ENCODE measurements around the gene TAF1C.
"Not testable (repeated sequence)": the region's sequence is repeated elsewhere in the genome, so short reads cannot be mapped to it uniquely, and the experiment has no call there.

Gene TAF1C

DNA sequence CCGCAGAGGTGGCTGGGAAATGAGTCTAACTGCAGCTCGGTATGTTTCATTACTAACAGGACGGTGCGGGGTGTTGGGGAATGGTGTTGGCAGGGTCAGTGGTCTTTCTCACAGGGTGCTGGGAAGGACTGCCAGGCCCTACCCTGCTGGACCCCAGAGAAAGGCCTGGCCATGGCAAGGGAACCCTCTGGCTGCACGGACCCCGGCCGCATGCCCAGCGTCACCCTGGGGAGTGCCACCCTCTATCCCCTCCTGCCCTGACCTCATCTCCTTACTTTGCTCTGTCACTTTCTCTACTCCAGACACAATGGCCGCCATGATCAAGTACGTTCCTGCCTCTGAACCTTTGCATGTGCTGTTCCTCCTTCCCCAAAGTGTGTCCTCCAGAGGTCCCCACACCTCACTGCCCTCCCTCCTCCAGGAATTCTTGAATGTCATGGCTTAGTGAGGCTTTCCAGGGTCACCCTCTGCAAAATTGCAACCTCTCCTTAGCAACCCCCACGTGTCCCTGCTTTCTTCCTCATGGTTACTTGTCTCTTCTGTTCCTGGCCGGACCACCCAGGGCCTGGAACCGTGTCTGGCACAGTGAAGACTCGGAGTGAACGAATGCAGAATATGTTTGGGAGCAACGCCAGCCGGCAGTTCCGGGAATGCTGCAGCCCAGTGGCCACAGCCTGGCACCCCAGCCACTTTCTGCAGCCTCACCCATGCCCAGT lies 19.3 kb upstream of the TAF1C start:
- H3K4me2 ChIP-seq (ENCODE audit: insufficient read depth, low read length): no peak overlapping the region
- no peaks in the 10 kb centered on the region for H3K9me3 ChIP-seq (ENCODE audit: insufficient read depth, low read length, severe bottlenecking)
- no peaks in the 10 kb centered on the region for H3K36me3 ChIP-seq (ENCODE audit: insufficient read depth, low read length)
- no peaks in the 10 kb centered on the region for H3K79me2 ChIP-seq (ENCODE audit: insufficient read depth, low read length)
- no peaks in the 10 kb centered on the region for H3K27me3 ChIP-seq (ENCODE audit: insufficient read depth, low read length, poor library complexity)
- H3K4me3 ChIP-seq (ENCODE audit: low read depth in 1 of 2, low read length in 2 of 2): no peak overlapping the region
- H2AFZ ChIP-seq (ENCODE audit: low read depth, low read length): no peak overlapping the region
- ATAC-seq (ENCODE audit: insufficient read depth, low read depth): no peak
- DNase-seq: no peak
- no peak overlapping the region for H3K27ac ChIP-seq (ENCODE audit: low read length)
- TF ChIP-seq, protein P1, sequence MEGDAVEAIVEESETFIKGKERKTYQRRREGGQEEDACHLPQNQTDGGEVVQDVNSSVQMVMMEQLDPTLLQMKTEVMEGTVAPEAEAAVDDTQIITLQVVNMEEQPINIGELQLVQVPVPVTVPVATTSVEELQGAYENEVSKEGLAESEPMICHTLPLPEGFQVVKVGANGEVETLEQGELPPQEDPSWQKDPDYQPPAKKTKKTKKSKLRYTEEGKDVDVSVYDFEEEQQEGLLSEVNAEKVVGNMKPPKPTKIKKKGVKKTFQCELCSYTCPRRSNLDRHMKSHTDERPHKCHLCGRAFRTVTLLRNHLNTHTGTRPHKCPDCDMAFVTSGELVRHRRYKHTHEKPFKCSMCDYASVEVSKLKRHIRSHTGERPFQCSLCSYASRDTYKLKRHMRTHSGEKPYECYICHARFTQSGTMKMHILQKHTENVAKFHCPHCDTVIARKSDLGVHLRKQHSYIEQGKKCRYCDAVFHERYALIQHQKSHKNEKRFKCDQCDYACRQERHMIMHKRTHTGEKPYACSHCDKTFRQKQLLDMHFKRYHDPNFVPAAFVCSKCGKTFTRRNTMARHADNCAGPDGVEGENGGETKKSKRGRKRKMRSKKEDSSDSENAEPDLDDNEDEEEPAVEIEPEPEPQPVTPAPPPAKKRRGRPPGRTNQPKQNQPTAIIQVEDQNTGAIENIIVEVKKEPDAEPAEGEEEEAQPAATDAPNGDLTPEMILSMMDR (IDR thresholded peaks at IDR 0.05; ENCODE audit: borderline replicate concordance, extremely low read depth, low read length, poor library complexity, severe bottlenecking): no peak
- no peak for TF ChIP-seq EZH2 (IDR thresholded peaks at IDR 0.05; ENCODE audit: borderline replicate concordance, low read depth, low read length, severe bottlenecking)
- H3K9ac ChIP-seq (ENCODE audit: low read depth, low read length): no peak overlapping the region
- no peaks in the 10 kb centered on the region for H3K4me1 ChIP-seq (ENCODE audit: insufficient read depth, low read length)
- peaks cover 2% of the 10 kb centered on the region; the same call in 1 of the 2 replicates for H4K20me1 ChIP-seq (ENCODE audit: insufficient read depth, low read length)

DNA sequence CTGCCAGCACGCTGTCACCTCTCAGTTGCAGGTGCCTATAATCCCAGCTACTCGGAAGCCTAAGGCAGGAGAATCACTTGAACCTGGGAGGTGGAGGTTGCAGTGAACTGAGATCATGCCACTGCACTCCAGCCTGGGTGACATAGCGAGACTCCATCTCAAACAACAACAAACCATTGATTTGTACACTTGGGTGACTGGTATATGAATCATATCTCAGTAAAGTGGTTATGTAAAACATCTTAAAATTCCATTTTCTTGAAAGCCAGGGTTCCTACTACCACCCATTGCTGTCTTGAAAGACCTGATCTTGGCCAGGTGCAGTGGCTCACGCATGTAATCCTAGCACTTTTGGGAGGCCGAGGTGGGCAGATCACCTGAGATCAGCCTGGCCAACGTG lies 18.3 kb upstream of the TAF1C start:
- H3K4me2 ChIP-seq (ENCODE audit: insufficient read depth, low read length); H3K27ac ChIP-seq (ENCODE audit: low read length); H3K4me3 ChIP-seq (ENCODE audit: low read depth in 1 of 2, low read length in 2 of 2); ATAC-seq (ENCODE audit: insufficient read depth, low read depth); H3K9me3 ChIP-seq (ENCODE audit: insufficient read depth, low read length, severe bottlenecking); H2AFZ ChIP-seq (ENCODE audit: low read depth, low read length); H3K9ac ChIP-seq (ENCODE audit: low read depth, low read length); H3K4me1 ChIP-seq (ENCODE audit: insufficient read depth, low read length); DNase-seq; H3K36me3 ChIP-seq (ENCODE audit: insufficient read depth, low read length); H3K79me2 ChIP-seq (ENCODE audit: insufficient read depth, low read length); H3K27me3 ChIP-seq (ENCODE audit: insufficient read depth, low read length, poor library complexity); H4K20me1 ChIP-seq (ENCODE audit: insufficient read depth, low read length): not testable (repeated sequence)

DNA sequence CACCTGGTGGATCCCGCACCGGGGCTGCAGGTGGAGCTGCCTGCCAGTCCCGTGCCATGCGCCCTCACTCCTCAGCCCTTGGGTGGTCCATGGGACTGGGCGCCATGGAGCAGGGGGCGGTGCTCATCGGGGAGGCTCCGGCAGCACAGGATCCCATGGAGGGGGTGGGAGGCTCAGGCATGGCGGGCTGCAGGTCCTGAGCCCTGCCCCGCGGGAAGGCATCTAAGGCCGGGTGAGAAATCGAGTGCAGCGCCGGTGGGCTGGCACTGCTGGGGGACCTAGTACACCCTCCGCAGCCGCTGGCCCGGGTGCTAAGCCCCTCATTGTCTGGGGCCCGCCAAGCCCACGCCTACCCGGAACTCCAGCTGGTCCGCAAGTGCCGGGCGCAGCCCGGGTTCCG lies 17.7 kb upstream of the TAF1C start:
- not testable (repeated sequence) for H3K27ac ChIP-seq (ENCODE audit: low read length); H3K4me2 ChIP-seq (ENCODE audit: insufficient read depth, low read length); H3K79me2 ChIP-seq (ENCODE audit: insufficient read depth, low read length); H4K20me1 ChIP-seq (ENCODE audit: insufficient read depth, low read length); H3K4me1 ChIP-seq (ENCODE audit: insufficient read depth, low read length); ATAC-seq (ENCODE audit: insufficient read depth, low read depth); DNase-seq; H3K36me3 ChIP-seq (ENCODE audit: insufficient read depth, low read length); H3K27me3 ChIP-seq (ENCODE audit: insufficient read depth, low read length, poor library complexity); H3K4me3 ChIP-seq (ENCODE audit: low read depth in 1 of 2, low read length in 2 of 2); H3K9me3 ChIP-seq (ENCODE audit: insufficient read depth, low read length, severe bottlenecking); H2AFZ ChIP-seq (ENCODE audit: low read depth, low read length); H3K9ac ChIP-seq (ENCODE audit: low read depth, low read length)

DNA sequence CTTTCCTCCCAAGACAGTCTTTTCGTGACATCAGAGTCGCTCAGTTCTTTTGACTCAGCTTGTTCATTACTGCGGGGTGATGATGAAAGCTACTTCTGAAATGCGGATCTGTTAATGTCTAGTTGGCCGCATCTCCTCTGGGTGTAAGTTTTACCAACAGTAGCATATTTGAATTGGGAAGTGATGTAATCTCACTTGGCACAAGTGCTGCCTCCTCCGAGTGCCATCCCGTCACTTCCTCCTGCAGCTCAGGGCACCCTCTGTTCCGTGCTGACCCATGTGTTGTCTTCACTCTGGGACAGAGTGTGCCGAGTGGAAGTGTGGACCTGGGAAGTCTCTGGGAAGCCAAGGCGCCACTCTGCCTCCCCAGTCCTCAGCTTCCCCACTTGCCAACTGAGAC lies 13.0 kb upstream of the TAF1C start:
- Histone ChIP-seq H3K9me3 (ENCODE audit: insufficient read depth, low read length, severe bottlenecking) (no peaks in the 10 kb centered on the region), H3K9ac (ENCODE audit: low read depth, low read length) (no peak overlapping the region), H3K4me2 (ENCODE audit: insufficient read depth, low read length) (no peak overlapping the region), H4K20me1 (ENCODE audit: insufficient read depth, low read length) (peaks cover 5% of the 10 kb centered on the region; the same call in 1 of the 2 replicates), H3K36me3 (ENCODE audit: insufficient read depth, low read length) (no peaks in the 10 kb centered on the region), H3K27me3 (ENCODE audit: insufficient read depth, low read length, poor library complexity) (no peaks in the 10 kb centered on the region), H3K4me3 (ENCODE audit: low read depth in 1 of 2, low read length in 2 of 2) (no peak overlapping the region), H2AFZ (ENCODE audit: low read depth, low read length) (no peak overlapping the region), H3K4me1 (ENCODE audit: insufficient read depth, low read length) (peaks cover 5% of the 10 kb centered on the region), H3K79me2 (ENCODE audit: insufficient read depth, low read length) (no peaks in the 10 kb centered on the region), H3K27ac (ENCODE audit: low read length) (no peak overlapping the region)
- TF ChIP-seq, protein P1 (IDR thresholded peaks at IDR 0.05; ENCODE audit: borderline replicate concordance, extremely low read depth, low read length, poor library complexity, severe bottlenecking): no peak
- no peak for TF ChIP-seq EZH2 (IDR thresholded peaks at IDR 0.05; ENCODE audit: borderline replicate concordance, low read depth, low read length, severe bottlenecking)
- ATAC-seq (ENCODE audit: insufficient read depth, low read depth): no peak
- no peak for DNase-seq

Data from DND-41 (cell line).